Activated CD8-positive, alpha-beta T cell treated with anti-CD3 and anti-CD28 coated beads, Interleukin-2, amount 10 ng/mL, durations not matched to agents 7 days and 5 days (primary cell): ENCODE data around the gene CREB3L4. TPM values are rescaled to one million over a fixed set of nuclear protein-coding genes. Genes with fewer than 3 reads are reported as not detected.
A peak's percentile ranks its signal among the peaks of the same experiment; 100 is the strongest.
"Not testable (repeated sequence)": the region's sequence is repeated elsewhere in the genome, so short reads cannot be mapped to it uniquely, and the experiment has no call there.

Source experiments
- ATAC-seq: fragments of 150-1000 bp; cut with Tn5 transposase; one replicate; pipeline ENCODE4 v1.10.0; 2021; ENCODE audit warnings: moderate library complexity
- CTCF ChIA-PET: fragments of 350-600 bp; sonication (Branson Sonifier 250); formaldehyde crosslinking; loops from one replicate; lab custom pipeline; 2021; ENCODE audit warnings: antibody characterized with exemption; lab: Charles Lee
- POLR2A ChIA-PET: fragments of 350-600 bp; sonication (Branson Sonifier 250); formaldehyde crosslinking; loops from one replicate; lab custom pipeline; 2021; ENCODE audit warnings: antibody characterized with exemption; lab: Charles Lee
- DNase-seq: peaks from one replicate; pipeline ENCODE4 v3.0.0-alpha.2; 2020
- H3K27ac Mint-ChIP-seq: one replicate; pipeline ENCODE4 v1.8.0; 2021; ENCODE audit warnings: mild to moderate bottlenecking, mixed read lengths
- H3K27me3 Mint-ChIP-seq: one replicate; pipeline ENCODE4 v1.8.0; 2021; ENCODE audit warnings: low read depth, mixed read lengths
- H3K36me3 Mint-ChIP-seq: one replicate; pipeline ENCODE4 v1.8.0; 2021; ENCODE audit warnings: low read depth, mixed read lengths
- H3K4me1 Mint-ChIP-seq: one replicate; pipeline ENCODE4 v1.8.0; 2021; ENCODE audit warnings: low read depth, mixed read lengths
- H3K4me3 Mint-ChIP-seq: one replicate; pipeline ENCODE4 v1.8.0; 2021; ENCODE audit warnings: mild to moderate bottlenecking, mixed read lengths
- H3K9me3 Mint-ChIP-seq: one replicate; pipeline ENCODE4 v1.8.0; 2022; ENCODE audit warnings: mixed read lengths; ENCODE audit not compliant: insufficient read depth
- total RNA-seq, 2 experiments: library from RNA; stranded (reverse); gene quantifications; one replicate each; pipeline ENCODE4 v1.2.3, GENCODE V29; 2021

CREB3L4 gene
- total RNA-seq, 2 experiments from 2014 or later = 5.7 to 9.0 TPM

GRCh38 chr1:153973525-153973924 lies 5.8 kb downstream of the CREB3L4 start:
- H3K27me3 Mint-ChIP-seq = no peaks in the 10 kb centered on the region
- H3K4me1 Mint-ChIP-seq = peaks cover 59% of the 10 kb centered on the region
- ATAC-seq (no peak), DNase-seq (no peak)
- H3K36me3 Mint-ChIP-seq = peaks cover 50% of the 10 kb centered on the region
- no peak overlapping the region for H3K27ac Mint-ChIP-seq
- ChIA-PET POLR2A (interaction anchor here (1.8 kb wide), 1 partner anchor 10 kb away, joined by 4 read pairs; the partner anchor contains the start of gene SLC39A1), CTCF (interaction anchor here (5.6 kb wide), 1 partner anchor 13 kb away, joined by 74 read pairs; the partner anchor contains the start of gene RAB13)
- H3K9me3 Mint-ChIP-seq = no peaks in the 10 kb centered on the region
- no peak overlapping the region for H3K4me3 Mint-ChIP-seq

GRCh38 chr1:153976819-153977249 lies 9.1 kb downstream of the CREB3L4 start:
- no peaks in the 10 kb centered on the region for H3K9me3 Mint-ChIP-seq
- peaks cover 50% of the 10 kb centered on the region for H3K36me3 Mint-ChIP-seq
- H3K27me3 Mint-ChIP-seq = no peaks in the 10 kb centered on the region
- POLR2A ChIA-PET = interaction anchor here (0.9 to 5.0 kb wide), 14 partner anchors 10 to 305 kb away, joined by 3 to 62 read pairs (median 6); partner anchors contain the start of genes CREB3L4, CRTC2, DENND4B and RAB13
- H3K27ac Mint-ChIP-seq = peak overlapping the region; percentile 93
- ATAC-seq (no peak), DNase-seq (no peak)
- peak overlapping the region; percentile 97 for H3K4me3 Mint-ChIP-seq
- H3K4me1 Mint-ChIP-seq = peaks cover 55% of the 10 kb centered on the region
- CTCF ChIA-PET = interaction anchor here (1.0 to 5.6 kb wide), 8 partner anchors 10 to 358 kb away, joined by 3 to 74 read pairs (median 11); partner anchors contain the start of genes CREB3L4, CRTC2, DENND4B and RAB13

- ChIA-PET POLR2A (interaction anchor here (0.6 to 5.0 kb wide), 18 partner anchors 9 to 1632 kb away, joined by 3 to 62 read pairs (median 3); partner anchors contain the start of genes CREB3L4, CRTC2, DENND4B and GATAD2B), CTCF (interaction anchor here (0.8 to 5.6 kb wide), 11 partner anchors 9 to 357 kb away, joined by 3 to 74 read pairs (median 5); partner anchors contain the start of genes CREB3L4, CRTC2, DENND4B and RAB13)
- no peaks in the 10 kb centered on the region for H3K9me3 Mint-ChIP-seq
- H3K4me1 Mint-ChIP-seq = peaks cover 48% of the 10 kb centered on the region
- DNase-seq (peak; percentile 91), ATAC-seq (peak; percentile 96)
- H3K27me3 Mint-ChIP-seq = no peaks in the 10 kb centered on the region
- peak within 1 kb of the TSS; percentile 93 for H3K27ac Mint-ChIP-seq
- H3K36me3 Mint-ChIP-seq = peaks cover 44% of the 10 kb centered on the region
- H3K4me3 Mint-ChIP-seq = peak within 1 kb of the TSS; percentile 97
Measured at GRCh38 chr1:153977250-153978240, 9.8 kb downstream of the CREB3L4 start, which contains the start of gene JTB. JTB (minus strand) TSS chr1:153977674; CDS start chr1:153977252, 422 bp downstream.

- peaks cover 35% of the 10 kb centered on the region for H3K36me3 Mint-ChIP-seq
- DNase-seq (no peak), ATAC-seq (no peak)
- POLR2A ChIA-PET = interaction anchor here (0.9 to 5.0 kb wide), 12 partner anchors 8 to 183 kb away, joined by 3 to 62 read pairs (median 5); partner anchors contain the start of genes CREB3L4, CRTC2, DENND4B and GATAD2B
- H3K27me3 Mint-ChIP-seq = no peaks in the 10 kb centered on the region
- CTCF ChIA-PET = interaction anchor here (0.8 to 5.6 kb wide), 10 partner anchors 8 to 301 kb away, joined by 3 to 74 read pairs (median 8); partner anchors contain the start of genes CREB3L4, CRTC2, DENND4B and RAB13
- H3K4me1 Mint-ChIP-seq = peaks cover 40% of the 10 kb centered on the region
- no peaks in the 10 kb centered on the region for H3K9me3 Mint-ChIP-seq
- peak overlapping the region; percentile 89 for H3K27ac Mint-ChIP-seq
- H3K4me3 Mint-ChIP-seq = peak overlapping the region; percentile 97
Measured at GRCh38 chr1:153978274-153978909, 10.7 kb downstream of the CREB3L4 start.

GRCh38 chr1:153979091-153979490 lies 11.4 kb downstream of the CREB3L4 start:
- Mint-ChIP-seq H3K36me3 (peaks cover 28% of the 10 kb centered on the region), H3K4me1 (peaks cover 38% of the 10 kb centered on the region)
- H3K9me3 Mint-ChIP-seq, H3K27me3 Mint-ChIP-seq, DNase-seq, H3K27ac Mint-ChIP-seq, ATAC-seq, H3K4me3 Mint-ChIP-seq: not testable (repeated sequence)
- POLR2A ChIA-PET = interaction anchor here (1.0 to 5.0 kb wide), 5 partner anchors 12 to 34 kb away, joined by 3 to 62 read pairs (median 26); partner anchors contain the start of genes CREB3L4, DENND4B and RPS27
- CTCF ChIA-PET = interaction anchor here (1.0 to 5.6 kb wide), 5 partner anchors 7 to 302 kb away, joined by 3 to 74 read pairs (median 10); partner anchors contain the start of genes CREB3L4, CRTC2 and RAB13

GRCh38 chr1:153981735-153982134 lies 14.0 kb downstream of the CREB3L4 start:
- DNase-seq, H3K36me3 Mint-ChIP-seq, ATAC-seq, H3K27ac Mint-ChIP-seq, H3K4me3 Mint-ChIP-seq, H3K9me3 Mint-ChIP-seq, H3K27me3 Mint-ChIP-seq: not testable (repeated sequence)
- POLR2A ChIA-PET = interaction anchor here (0.8 kb wide), 1 partner anchor 14 kb away, joined by 4 read pairs; the partner anchor contains the start of gene CREB3L4
- CTCF ChIA-PET = interaction anchor here (0.6 to 1.2 kb wide), 2 partner anchors 10 to 26 kb away, joined by 3 to 5 read pairs; no protein-coding TSS in a partner anchor
- H3K4me1 Mint-ChIP-seq = peaks cover 38% of the 10 kb centered on the region

GRCh38 chr1:153984123-153984894 lies 16.6 kb downstream of the CREB3L4 start:
- ChIA-PET POLR2A (interaction anchor here (0.7 to 2.9 kb wide), 4 partner anchors 17 to 194 kb away, joined by 3 to 21 read pairs (median 6); partner anchors contain the start of gene CREB3L4), CTCF (interaction anchor here (2.9 to 5.7 kb wide), 3 partner anchors 19 to 187 kb away, joined by 32 to 109 read pairs (median 50); partner anchors contain the start of genes CREB3L4 and SLC39A1)
- Mint-ChIP-seq H3K4me1 (peaks cover 32% of the 10 kb centered on the region), H3K27ac (no peak overlapping the region), H3K36me3 (no peaks in the 10 kb centered on the region), H3K4me3 (no peak overlapping the region), H3K9me3 (no peaks in the 10 kb centered on the region), H3K27me3 (no peaks in the 10 kb centered on the region)
- DNase-seq (no peak), ATAC-seq (no peak)

GRCh38 chr1:153985341-153985912 lies 17.7 kb downstream of the CREB3L4 start:
- Mint-ChIP-seq H3K9me3 (no peaks in the 10 kb centered on the region), H3K27ac (peak overlapping the region; percentile 66), H3K4me3 (peak overlapping the region; percentile 69), H3K36me3 (no peaks in the 10 kb centered on the region), H3K4me1 (peaks cover 35% of the 10 kb centered on the region), H3K27me3 (no peaks in the 10 kb centered on the region)
- POLR2A ChIA-PET = interaction anchor here (0.6 to 3.1 kb wide), 11 partner anchors 8 to 326 kb away, joined by 3 to 21 read pairs (median 4); partner anchors contain the start of genes CREB3L4, JTB and SLC39A1
- CTCF ChIA-PET = interaction anchor here (1.5 to 5.7 kb wide), 19 partner anchors 9 to 413 kb away, joined by 3 to 109 read pairs (median 12); partner anchors contain the start of genes CREB3L4, CRTC2, DENND4B and GATAD2B
- ATAC-seq (no peak), DNase-seq (no peak)

GRCh38 chr1:153985941-153986761 lies 18.4 kb downstream of the CREB3L4 start, which contains the start of gene RAB13:
RAB13 (minus strand) TSS chr1:153986339; CDS start chr1:153986236, 103 bp downstream.
- ATAC-seq = peak; percentile 12

More at GRCh38 chr1:153985941-153986761, 18.4 kb downstream of the CREB3L4 start, which contains the start of gene RAB13:
- no peaks in the 10 kb centered on the region for H3K9me3 Mint-ChIP-seq
- H3K4me3 Mint-ChIP-seq = peak within 1 kb of the TSS; percentile 74
- peak within 1 kb of the TSS; percentile 88 for H3K27ac Mint-ChIP-seq
- DNase-seq = no peak
- ChIA-PET CTCF (interaction anchor here (0.7 to 5.7 kb wide), 44 partner anchors 9 to 452 kb away, joined by 3 to 109 read pairs (median 6); partner anchors contain the start of genes CHTOP, CREB3L4, CRTC2 and DENND4B), POLR2A (interaction anchor here (0.7 to 3.1 kb wide), 15 partner anchors 9 to 327 kb away, joined by 3 to 21 read pairs (median 4); partner anchors contain the start of genes CREB3L4 and JTB)
- no peaks in the 10 kb centered on the region for H3K27me3 Mint-ChIP-seq
- H3K36me3 Mint-ChIP-seq = peaks cover 7% of the 10 kb centered on the region
- peaks cover 36% of the 10 kb centered on the region for H3K4me1 Mint-ChIP-seq
